IMR-90 (cell line): Measurements from ENCODE around the gene RNF141. TPM values are rescaled to one million over a fixed set of nuclear protein-coding genes. Genes with fewer than 3 reads are reported as not detected.

Source experiments
- ATAC-seq: fragments of 200-7000 bp; cut with Tn5 transposase; 2 replicates; pipeline ENCODE4 v1.9.1; 2020; ENCODE audit warnings: low read depth, mild to moderate bottlenecking, moderate library complexity
- BruUV-seq: library from RNA; stranded (reverse); fragments of 400-500 nt; replicated peaks from 2 replicates; lab custom pipeline; 2021; lab: Mats Ljungman, UMichigan
- CTCF ChIA-PET: fragments of 300-600 bp; formaldehyde crosslinking; extraction: SDS; loops from one replicate; lab custom pipeline; 2021; ENCODE audit warnings: antibody characterized with exemption; lab: Yijun Ruan, JAX
- POLR2A ChIA-PET: fragments of 300-600 bp; sonication (Branson Sonifier 250); formaldehyde crosslinking; loops from one replicate; lab custom pipeline; 2022; ENCODE audit warnings: antibody characterized with exemption; ENCODE audit not compliant: unreplicated experiment; lab: Charles Lee
- DNase-seq: peaks from one replicate; pipeline ENCODE4 v3.0.0; 2013
- H2AFZ ChIP-seq: replicated peaks from 2 replicates; pipeline ENCODE3; 2013; ENCODE audit warnings: low read length, mild to moderate bottlenecking; ENCODE audit not compliant: poor library complexity
- H2AK5ac ChIP-seq: 2 replicates; pipeline ENCODE4 v1.6.1; 2013; ENCODE audit warnings: low read depth, low read length, inconsistent platforms
- H2AK9ac ChIP-seq: replicated peaks from 2 replicates; pipeline ENCODE3; 2013; ENCODE audit warnings: mild to moderate bottlenecking, low read depth, low read length, moderate library complexity; ENCODE audit not compliant: poor library complexity
- H2BK120ac ChIP-seq: 2 replicates; pipeline ENCODE4 v1.6.1; 2013; ENCODE audit warnings: low read depth, low read length, inconsistent platforms
- H2BK15ac ChIP-seq: 3 replicates; pipeline ENCODE4 v1.6.1; 2013; ENCODE audit warnings: low read depth, low read length, inconsistent platforms
- H2BK20ac ChIP-seq: 2 replicates; pipeline ENCODE4 v1.6.1; 2013; ENCODE audit warnings: low read depth, mild to moderate bottlenecking, inconsistent platforms, low read length, moderate library complexity
- H2BK5ac ChIP-seq: 2 replicates; pipeline ENCODE4 v1.6.1; 2013; ENCODE audit warnings: mild to moderate bottlenecking, low read depth, low read length, inconsistent platforms; ENCODE audit not compliant: poor library complexity, severe bottlenecking
- H3K14ac ChIP-seq: replicated peaks from 2 replicates; pipeline ENCODE4 v1.6.1; 2013; ENCODE audit warnings: low read depth, low read length, inconsistent platforms
- H3K18ac ChIP-seq: 2 replicates; pipeline ENCODE4 v1.6.1; 2013; ENCODE audit warnings: low read depth, low read length, control low read depth
- H3K23ac ChIP-seq: 2 replicates; pipeline ENCODE4 v1.6.1; 2013; ENCODE audit warnings: low read depth, low read length, inconsistent platforms
- H3K27ac ChIP-seq: 2 replicates; pipeline ENCODE4 v1.5.1; 2013; ENCODE audit warnings: mild to moderate bottlenecking, control low read depth, low read length; ENCODE audit not compliant: insufficient read depth
- H3K27me3 ChIP-seq: 2 replicates; pipeline ENCODE4 v1.6.1; 2013; ENCODE audit warnings: low read length; ENCODE audit not compliant: control insufficient read depth, insufficient read depth
- H3K36me3 ChIP-seq: 2 replicates; pipeline ENCODE4 v1.6.1; 2013; ENCODE audit warnings: low read length, mixed read lengths; ENCODE audit not compliant: control insufficient read depth, insufficient read depth
- H3K4ac ChIP-seq: 2 replicates; pipeline ENCODE4 v1.6.1; 2013; ENCODE audit warnings: low read depth, low read length, inconsistent platforms
- H3K4me1 ChIP-seq: 2 replicates; pipeline ENCODE4 v1.6.1; 2013; ENCODE audit warnings: low read length, mixed read lengths; ENCODE audit not compliant: control insufficient read depth, insufficient read depth
- H3K4me2 ChIP-seq: 2 replicates; pipeline ENCODE4 v1.6.1; 2013; ENCODE audit warnings: low read depth, mild to moderate bottlenecking, control low read depth, low read length, moderate library complexity
- H3K4me3 ChIP-seq: 2 replicates; pipeline ENCODE4 v1.5.1; 2013; ENCODE audit warnings: low read depth, mild to moderate bottlenecking, control low read depth, low read length, moderate library complexity; ENCODE audit not compliant: insufficient read depth
- H3K56ac ChIP-seq: 2 replicates; pipeline ENCODE4 v1.6.1; 2013; ENCODE audit warnings: low read length, inconsistent platforms; ENCODE audit not compliant: insufficient read depth; ENCODE audit errors: extremely low read depth
- H3K79me1 ChIP-seq, 2 experiments: 2 replicates each; pipeline ENCODE4 v1.6.1; 2013; ENCODE audit warnings: low read length in 2 of 2, inconsistent platforms in 1 of 2, low read depth in 1 of 2
- H3K9ac ChIP-seq: 2 replicates; pipeline ENCODE4 v1.6.1; 2013; ENCODE audit warnings: low read depth, low read length, control low read depth
- H3K9me1 ChIP-seq: 2 replicates; pipeline ENCODE4 v1.6.1; 2013; ENCODE audit warnings: low read length, inconsistent platforms; ENCODE audit not compliant: insufficient read depth
- H3K9me3 ChIP-seq: 2 replicates; pipeline ENCODE4 v1.6.1; 2013; ENCODE audit warnings: low read length; ENCODE audit not compliant: control insufficient read depth, insufficient read depth
- H4K20me1 ChIP-seq: 2 replicates; pipeline ENCODE4 v1.6.1; 2013; ENCODE audit warnings: low read length, inconsistent platforms; ENCODE audit not compliant: insufficient read depth
- H4K5ac ChIP-seq: 2 replicates; pipeline ENCODE4 v1.6.1; 2013; ENCODE audit warnings: mild to moderate bottlenecking, low read depth, low read length, control low read depth
- H4K8ac ChIP-seq, 2 experiments: 2 replicates each; pipeline ENCODE4 v1.6.1; 2013; ENCODE audit warnings: low read depth in 2 of 2, low read length in 2 of 2, control low read depth in 1 of 2, inconsistent platforms in 1 of 2
- H4K91ac ChIP-seq: 2 replicates; pipeline ENCODE4 v1.6.1; 2013; ENCODE audit warnings: low read depth, low read length, inconsistent platforms; ENCODE audit not compliant: insufficient read depth
- BHLHE40 ChIP-seq: fragments of 150-350 bp; IDR thresholded peaks from 2 replicates; pipeline ENCODE4 v1.6.1; 2016; ENCODE audit warnings: mild to moderate bottlenecking, low read depth, low read length
- CEBPB ChIP-seq: IDR thresholded peaks from 2 replicates; pipeline ENCODE4 v1.6.1; 2012; ENCODE audit warnings: low read depth, low read length, improper control_type of control experiment
- CHD1 ChIP-seq: IDR thresholded peaks from 2 replicates; pipeline ENCODE4 v1.6.1; 2012; ENCODE audit warnings: low read depth, low read length, improper control_type of control experiment
- CTCF ChIP-seq: conservative IDR thresholded peaks from 2 replicates; pipeline ENCODE4 v1.5.1; 2012; ENCODE audit warnings: mild to moderate bottlenecking, low read depth, low read length, improper control_type of control experiment
- ELK1 ChIP-seq: fragments of 150-350 bp; IDR thresholded peaks from 2 replicates; pipeline ENCODE4 v1.6.1; 2016; ENCODE audit warnings: low read depth, mild to moderate bottlenecking, low read length, moderate library complexity, borderline replicate concordance
- FOS ChIP-seq: fragments of 150-350 bp; IDR thresholded peaks from 2 replicates; pipeline ENCODE4 v1.6.1; 2016; ENCODE audit warnings: low read depth, low read length
- MAFK ChIP-seq: IDR thresholded peaks from 2 replicates; pipeline ENCODE4 v1.6.1; 2012; ENCODE audit warnings: low read depth, low read length, improper control_type of control experiment
- MAZ ChIP-seq: IDR thresholded peaks from 2 replicates; pipeline ENCODE4 v1.6.1; 2012; ENCODE audit warnings: low read depth, mild to moderate bottlenecking, low read length, improper control_type of control experiment, moderate library complexity, borderline replicate concordance
- MXI1 ChIP-seq: IDR thresholded peaks from 2 replicates; pipeline ENCODE4 v1.6.1; 2012; ENCODE audit warnings: low read depth, mild to moderate bottlenecking, low read length, moderate library complexity, borderline replicate concordance
- NFE2L2 ChIP-seq: fragments of 150-350 bp; IDR thresholded peaks from 2 replicates; pipeline ENCODE4 v1.6.1; 2016; ENCODE audit warnings: low read depth, mild to moderate bottlenecking, low read length
- POLR2A ChIP-seq: IDR thresholded peaks from 2 replicates; pipeline ENCODE4 v1.6.1; 2012; ENCODE audit warnings: mild to moderate bottlenecking, low read depth, low read length
- RAD21 ChIP-seq: IDR thresholded peaks from 2 replicates; pipeline ENCODE4 v1.6.1; 2012; ENCODE audit warnings: low read length, improper control_type of control experiment
- RCOR1 ChIP-seq: IDR thresholded peaks from 2 replicates; pipeline ENCODE4 v1.6.1; 2012; ENCODE audit warnings: mild to moderate bottlenecking, low read length, improper control_type of control experiment; ENCODE audit not compliant: insufficient replicate concordance
- RFX5 ChIP-seq: IDR thresholded peaks from 2 replicates; pipeline ENCODE4 v1.8.0; 2012; ENCODE audit warnings: low read depth, mild to moderate bottlenecking, low read length, moderate library complexity
- SMC3 ChIP-seq: fragments of 150-350 bp; IDR thresholded peaks from 2 replicates; pipeline ENCODE4 v1.6.1; 2016; ENCODE audit warnings: low read depth, mild to moderate bottlenecking, antibody characterized with exemption, low read length, moderate library complexity
- USF2 ChIP-seq: fragments of 150-350 bp; IDR thresholded peaks from 2 replicates; pipeline ENCODE4 v1.6.1; 2017; ENCODE audit warnings: mild to moderate bottlenecking, antibody characterized with exemption, low read length, low read depth
- WGBS, 2 experiments: methylation state at CpG; one replicate each; pipeline versions ENCODE4 v1.1.5 to v1.1.7; 2013; ENCODE audit warnings: missing lambda C conversion rate in 2 of 2; ENCODE audit not compliant: insufficient read length in 1 of 2; ENCODE audit errors: extremely low coverage in 2 of 2; 5-methylcytosine and 5-hydroxymethylcytosine counted together
- dilution Hi-C: fragments of 300-500 bp; cut with HindIII; formaldehyde crosslinking; loops from one replicate; pipeline ENCODE4 v1.14.3; 2018; ENCODE audit warnings: low sequenced_read_pairs; ENCODE audit not compliant: unreplicated experiment
- in situ Hi-C: fragments of 300-500 bp; cut with MboI; formaldehyde crosslinking; loops from 3 replicates; pipeline ENCODE4 v1.14.3; 2019; ENCODE audit warnings: low sequenced_read_pairs, inconsistent platforms, mixed read lengths
- intact Hi-C: fragments of 100-400 bp; cut with micrococcal nuclease; formaldehyde crosslinking; loops from 2 replicates; pipeline ENCODE4 v1.10.0; 2022
- polyA plus RNA-seq, 3 experiments: library from polyadenylated mRNA; depleted of rRNA; stranded (reverse); fragments of >200 nt; gene quantifications; 2 replicates each; pipeline ENCODE4 v1.2.3, GENCODE V29; 2012; ENCODE audit warnings: low replicate concordance in 1 of 3
- total RNA-seq: library from RNA; depleted of rRNA; stranded (reverse); fragments of >200 nt; gene quantifications from 2 replicates; pipeline ENCODE4 v1.2.3, GENCODE V29; 2012

The RNF141 gene
- total and polyA plus RNA-seq, 2 of the 4 experiments (the other 2 are of a cell fraction), result 13.8 to 18.6 TPM

- H3K4me3 ChIP-seq, result no peak overlapping the region
- H3K18ac ChIP-seq, result no peak overlapping the region
- no peak overlapping the region for H2BK15ac ChIP-seq
- no peak overlapping the region for H4K91ac ChIP-seq
- no peak overlapping the region for H3K27ac ChIP-seq
- H2AK9ac ChIP-seq, result no peak overlapping the region
- H4K5ac ChIP-seq, result no peak overlapping the region
- 77% methylated on average over 13 of the region's 15 CpGs; no CpG with 5 or more reads in 1 of the 2 experiments for WGBS, 2 experiments
- dilution Hi-C loops (loop anchor here (25.0 kb wide), 1 partner anchor 237 kb away; no protein-coding TSS in a partner anchor), intact Hi-C loops (no loop called here), in situ Hi-C loops (no loop called here)
- TF ChIP-seq POLR2A (no peak), MAFK (no peak), FOS (no peak), MAZ (no peak), RCOR1 (no peak), USF2 (no peak), CTCF (no peak), CEBPB (no peak), BHLHE40 (no peak), NFE2L2 (no peak), ELK1 (no peak), MXI1 (no peak), RFX5 (no peak), SMC3 (no peak), CHD1 (no peak), RAD21 (no peak)
- H4K20me1 ChIP-seq, result no peaks in the 10 kb centered on the region
- no peak overlapping the region for H2BK120ac ChIP-seq
- H3K27me3 ChIP-seq, result no peaks in the 10 kb centered on the region
- H3K4me1 ChIP-seq, result no peaks in the 10 kb centered on the region
- no peak for ATAC-seq
- no peak overlapping the region for H3K4me2 ChIP-seq
- no peak overlapping the region for H3K56ac ChIP-seq
- BruUV-seq, result no TSS peak
- peaks cover 0 to 14% of the 10 kb centered on the region in 2 experiments; a peak in 2 of 4 replicates for H3K79me1 ChIP-seq
- ChIA-PET CTCF (no interaction called here), POLR2A (no interaction called here)
- no peak overlapping the region for H2BK20ac ChIP-seq
- no peak overlapping the region for H2AK5ac ChIP-seq
- no peak overlapping the region for H3K9ac ChIP-seq
- H3K23ac ChIP-seq, result no peak overlapping the region
- H3K9me3 ChIP-seq, result no peaks in the 10 kb centered on the region
- no peak overlapping the region for H3K14ac ChIP-seq
- H3K4ac ChIP-seq, result no peak overlapping the region
- no peak overlapping the region for H2AFZ ChIP-seq
- H3K9me1 ChIP-seq, result peaks cover 21% of the 10 kb centered on the region
- peaks cover 77% of the 10 kb centered on the region for H3K36me3 ChIP-seq
- DNase-seq, result no peak
- H2BK5ac ChIP-seq, result no peak overlapping the region
- no peak overlapping the region for H4K8ac ChIP-seq
Observed at GRCh38 chr11:10499874-10500601, 40.9 kb downstream of the RNF141 start.
